HepG2 (cell line): ENCODE measurements around the gene TSSK2. TPM values are rescaled to one million over a fixed set of nuclear protein-coding genes. Genes with fewer than 3 reads are reported as not detected.

Source experiments
- ARID5B ChIP-seq: IDR thresholded peaks from 2 replicates; pipeline ENCODE4 v1.4.0; 2020; ENCODE audit warnings: mild to moderate bottlenecking, missing genetic modification reagents
- BCL6 ChIP-seq: IDR thresholded peaks from 2 replicates; pipeline ENCODE4 v1.6.1; 2016; ENCODE audit warnings: missing genetic modification reagents, missing compliant biosample characterization
- CEBPB ChIP-seq: IDR thresholded peaks from 2 replicates; pipeline ENCODE4 v1.6.1; 2011; ENCODE audit warnings: low read depth, low read length, improper control_type of control experiment, borderline replicate concordance
- CEBPG ChIP-seq: IDR thresholded peaks from 2 replicates; pipeline ENCODE4 v1.6.1; 2016
- ELF1 ChIP-seq: sonication (generic); formaldehyde crosslinking; IDR thresholded peaks from 2 replicates; pipeline ENCODE4 v1.4.0; 2020; ENCODE audit warnings: missing genetic modification reagents
- ETV5 ChIP-seq: IDR thresholded peaks from 2 replicates; pipeline ENCODE4 v1.6.1; 2018; ENCODE audit warnings: missing biosample characterization, missing genetic modification reagents, inconsistent platforms, borderline replicate concordance
- FOXA1 ChIP-seq, 2 experiments: fragments of 450-650 bp in 1 of 2; sonication (generic) in 1 of 2; formaldehyde crosslinking in 1 of 2; IDR thresholded peaks; 2 replicates each; pipeline versions ENCODE4 v1.4.0 to v1.6.1; 2016 to 2020; ENCODE audit warnings: missing genetic modification reagents in 1 of 2
- GLMP ChIP-seq: sonication (generic); formaldehyde crosslinking; IDR thresholded peaks from 2 replicates; pipeline ENCODE4 v1.9.0; 2021; ENCODE audit warnings: missing genetic modification reagents, mild to moderate bottlenecking, borderline replicate concordance
- HNF4A ChIP-seq: sonication (generic); formaldehyde crosslinking; IDR thresholded peaks from 2 replicates; pipeline ENCODE4 v1.4.0; 2020; ENCODE audit warnings: missing genetic modification reagents
- KDM5A ChIP-seq: fragments of 200-600 bp; sonication (generic); IDR thresholded peaks from 2 replicates; pipeline ENCODE4 v1.7.0; 2018; ENCODE audit warnings: antibody characterized with exemption, mild to moderate bottlenecking, low read length, borderline replicate concordance
- LCORL ChIP-seq, 2 experiments: fragments of 450-650 bp in 1 of 2; sonication (generic) in 1 of 2; formaldehyde crosslinking in 1 of 2; IDR thresholded peaks; 2 replicates each; pipeline versions ENCODE4 v1.5.0 to v1.6.1; 2017 to 2020; ENCODE audit warnings: antibody characterized with exemption in 1 of 2, missing genetic modification reagents in 1 of 2
- PHF5A ChIP-seq: IDR thresholded peaks from one replicate; pipeline ENCODE4 v1.6.1; 2018; ENCODE audit warnings: low read depth, missing genetic modification reagents; ENCODE audit not compliant: unreplicated experiment
- TCF7 ChIP-seq: sonication (generic); IDR thresholded peaks from 2 replicates; pipeline ENCODE4 v1.6.1; 2016; ENCODE audit warnings: antibody characterized with exemption, low read depth
- THAP11 ChIP-seq: IDR thresholded peaks from 2 replicates; pipeline ENCODE4 v1.6.1; 2016; ENCODE audit warnings: missing biosample characterization, missing genetic modification reagents
- ZBTB8A ChIP-seq: sonication (generic); formaldehyde crosslinking; IDR thresholded peaks from 2 replicates; pipeline ENCODE4 v1.4.0; 2020; ENCODE audit warnings: mild to moderate bottlenecking, low read depth, missing genetic modification reagents, borderline replicate concordance
- ZNF12 ChIP-seq: sonication (generic); formaldehyde crosslinking; IDR thresholded peaks from 2 replicates; pipeline ENCODE4 v1.5.0; 2020; ENCODE audit warnings: missing genetic modification reagents
- polyA plus RNA-seq, 8 experiments: library from polyadenylated mRNA; depleted of rRNA in 3 of 8; stranded (reverse) in 7 of 8; unstranded in 1 of 8; fragments of >200 nt; fragmentation: Illumina TruSeq in 4 of 8; extraction: Trizol in 4 of 8; gene quantifications; 2 replicates each; pipeline versions ENCODE4 v1.2.1 to v1.2.3, GENCODE V29; 2011 to 2016; ENCODE audit warnings: low read depth in 4 of 8, missing spikeins in 1 of 8, mixed read lengths in 1 of 8; ENCODE audit not compliant: insufficient read depth in 1 of 8
- total RNA-seq, 5 experiments: library from RNA; depleted of rRNA; stranded (reverse); fragments of >200 nt; fragmentation: Illumina TruSeq; extraction: Trizol; gene quantifications; 2 replicates each; pipeline ENCODE4 v1.2.3, GENCODE V29; 2016; ENCODE audit warnings: low read depth in 1 of 5
- TF ChIP-seq, protein P1 (sequence below): sonication (generic); formaldehyde crosslinking; IDR thresholded peaks from 2 replicates; pipeline ENCODE4 v1.5.0; 2020; ENCODE audit warnings: missing genetic modification reagents
- TF ChIP-seq, protein P2 (sequence below): sonication (generic); formaldehyde crosslinking; IDR thresholded peaks from 2 replicates; pipeline ENCODE4 v1.8.1; 2023; ENCODE audit warnings: mild to moderate bottlenecking, missing genetic modification reagents
- TF ChIP-seq, protein P3 (sequence below): sonication (generic); formaldehyde crosslinking; IDR thresholded peaks from 2 replicates; pipeline ENCODE4 v1.4.0; 2020; ENCODE audit warnings: mild to moderate bottlenecking, missing genetic modification reagents

TSSK2 gene
- total and polyA plus RNA-seq, 2 of the 13 experiments (the other 11 are each of a cell fraction or from before 2014, with no cell fraction given), result not detected

GRCh38 chr22:19109198-19110063 lies 21.7 kb upstream of the TSSK2 start (continued):
- no peak for TF ChIP-seq FOXA1 (IDR thresholded peaks at IDR 0.05)
- 0 out of 2 replicates have a peak, but pooled peaks have one; percentile 27 for TF ChIP-seq FOXA1 (CRISPR knock-in tag; IDR thresholded peaks at IDR 0.05)
- TF ChIP-seq ZNF12 (CRISPR knock-in tag), result peak; percentile 48; the same call in 1 of the 2 replicates
- TF ChIP-seq, protein P1, sequence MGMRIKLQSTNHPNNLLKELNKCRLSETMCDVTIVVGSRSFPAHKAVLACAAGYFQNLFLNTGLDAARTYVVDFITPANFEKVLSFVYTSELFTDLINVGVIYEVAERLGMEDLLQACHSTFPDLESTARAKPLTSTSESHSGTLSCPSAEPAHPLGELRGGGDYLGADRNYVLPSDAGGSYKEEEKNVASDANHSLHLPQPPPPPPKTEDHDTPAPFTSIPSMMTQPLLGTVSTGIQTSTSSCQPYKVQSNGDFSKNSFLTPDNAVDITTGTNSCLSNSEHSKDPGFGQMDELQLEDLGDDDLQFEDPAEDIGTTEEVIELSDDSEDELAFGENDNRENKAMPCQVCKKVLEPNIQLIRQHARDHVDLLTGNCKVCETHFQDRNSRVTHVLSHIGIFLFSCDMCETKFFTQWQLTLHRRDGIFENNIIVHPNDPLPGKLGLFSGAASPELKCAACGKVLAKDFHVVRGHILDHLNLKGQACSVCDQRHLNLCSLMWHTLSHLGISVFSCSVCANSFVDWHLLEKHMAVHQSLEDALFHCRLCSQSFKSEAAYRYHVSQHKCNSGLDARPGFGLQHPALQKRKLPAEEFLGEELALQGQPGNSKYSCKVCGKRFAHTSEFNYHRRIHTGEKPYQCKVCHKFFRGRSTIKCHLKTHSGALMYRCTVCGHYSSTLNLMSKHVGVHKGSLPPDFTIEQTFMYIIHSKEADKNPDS (CRISPR knock-in tag), result 0 out of 2 replicates have a peak, but pooled peaks have one; percentile 45
- TF ChIP-seq KDM5A, result no peak
- TF ChIP-seq TCF7, result peak; percentile 56; the same call in 1 of the 2 replicates
- TF ChIP-seq ELF1 (CRISPR knock-in tag), result peak; percentile 89
- peak; percentile 58 for TF ChIP-seq PHF5A (CRISPR knock-in tag)
- peak; percentile 96 for TF ChIP-seq CEBPB
- peak; percentile 37; the same call in 1 of the 2 replicates for TF ChIP-seq HNF4A (CRISPR knock-in tag)
- peak; percentile 94 for TF ChIP-seq BCL6 (CRISPR knock-in tag)
- TF ChIP-seq LCORL (IDR thresholded peaks at IDR 0.05), result peak; percentile 70
- TF ChIP-seq LCORL (CRISPR knock-in tag; IDR thresholded peaks at IDR 0.05), result peak; percentile 43; the same call in 1 of the 2 replicates
- TF ChIP-seq, protein P2, sequence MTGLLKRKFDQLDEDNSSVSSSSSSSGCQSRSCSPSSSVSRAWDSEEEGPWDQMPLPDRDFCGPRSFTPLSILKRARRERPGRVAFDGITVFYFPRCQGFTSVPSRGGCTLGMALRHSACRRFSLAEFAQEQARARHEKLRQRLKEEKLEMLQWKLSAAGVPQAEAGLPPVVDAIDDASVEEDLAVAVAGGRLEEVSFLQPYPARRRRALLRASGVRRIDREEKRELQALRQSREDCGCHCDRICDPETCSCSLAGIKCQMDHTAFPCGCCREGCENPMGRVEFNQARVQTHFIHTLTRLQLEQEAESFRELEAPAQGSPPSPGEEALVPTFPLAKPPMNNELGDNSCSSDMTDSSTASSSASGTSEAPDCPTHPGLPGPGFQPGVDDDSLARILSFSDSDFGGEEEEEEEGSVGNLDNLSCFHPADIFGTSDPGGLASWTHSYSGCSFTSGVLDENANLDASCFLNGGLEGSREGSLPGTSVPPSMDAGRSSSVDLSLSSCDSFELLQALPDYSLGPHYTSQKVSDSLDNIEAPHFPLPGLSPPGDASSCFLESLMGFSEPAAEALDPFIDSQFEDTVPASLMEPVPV (CRISPR knock-in tag), result no peak
- peak; percentile 74; the same call in 1 of the 2 replicates for TF ChIP-seq ETV5 (CRISPR knock-in tag)
- no peak for TF ChIP-seq GLMP (CRISPR knock-in tag)
- TF ChIP-seq ZBTB8A (CRISPR knock-in tag), result no peak
- peak; percentile 48 for TF ChIP-seq THAP11 (CRISPR knock-in tag)
- peak; percentile 96 for TF ChIP-seq CEBPG
- TF ChIP-seq, protein P3, sequence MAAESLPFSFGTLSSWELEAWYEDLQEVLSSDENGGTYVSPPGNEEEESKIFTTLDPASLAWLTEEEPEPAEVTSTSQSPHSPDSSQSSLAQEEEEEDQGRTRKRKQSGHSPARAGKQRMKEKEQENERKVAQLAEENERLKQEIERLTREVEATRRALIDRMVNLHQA (CRISPR knock-in tag), result 0 out of 2 replicates have a peak, but pooled peaks have one; percentile 51
- TF ChIP-seq ARID5B, result peak; percentile 84
